Uterus (tissue), 4 donors: ENCODE data around the gene PITPNM3. TPM values are rescaled to one million over a fixed set of nuclear protein-coding genes. Genes with fewer than 3 reads are reported as not detected.

Source experiments
- DNase-seq, 2 donors: peaks; one replicate each; pipeline ENCODE4 v3.0.0-alpha.2; 2019 to 2020
- H3K27ac ChIP-seq, 2 donors: fragments of 200-600 bp; sonication (generic); 1 replicate in 1 of 2; 2 replicates in 1 of 2; pipeline ENCODE4 v1.5.1; 2016 to 2018
- H3K27me3 ChIP-seq, 2 donors: fragments of 200-600 bp; sonication (generic); one replicate each; pipeline ENCODE4 v1.5.1; 2018 to 2019; ENCODE audit warnings: control low read depth in 1 of 2
- H3K36me3 ChIP-seq, 2 donors: fragments of 200-600 bp; sonication (generic); one replicate each; pipeline ENCODE4 v1.5.1; 2019; ENCODE audit warnings: control low read depth in 1 of 2
- H3K4me1 ChIP-seq, 2 donors: fragments of 200-600 bp; sonication (generic); one replicate each; pipeline ENCODE4 v1.5.1; 2018 to 2019; ENCODE audit warnings: control low read depth in 1 of 2
- H3K4me3 ChIP-seq, 2 donors: fragments of 200-600 bp; sonication (generic); 1 replicate in 1 of 2; 2 replicates in 1 of 2; pipeline ENCODE4 v1.5.1; 2018 to 2019; ENCODE audit warnings: mild to moderate bottlenecking in 1 of 2
- H3K9me3 ChIP-seq, 2 donors: fragments of 200-600 bp; sonication (generic); one replicate each; pipeline ENCODE4 v1.5.1; 2019; ENCODE audit warnings: control low read depth in 1 of 2
- POLR2A ChIP-seq, 2 donors: fragments of 450-650 bp; IDR thresholded peaks; one replicate each; pipeline ENCODE4 v1.6.1; 2016; ENCODE audit warnings: antibody characterized with exemption in 2 of 2, mild to moderate bottlenecking in 1 of 2, moderate library complexity in 1 of 2
- intact Hi-C: fragments of 100-400 bp; cut with DNase I; formaldehyde crosslinking; loops from one replicate; pipeline ENCODE4 v1.15.1; 2023; ENCODE audit warnings: low total_unique reads
- total RNA-seq, 4 donors: library from RNA; depleted of rRNA in 3 of 4; stranded (reverse); fragments of >200 nt in 3 of 4; gene quantifications; one replicate each; pipeline versions ENCODE4 v1.1.0 to v1.2.4, GENCODE V29; 2014 to 2023
- TF ChIP-seq, protein P1 (sequence below), 4 experiments: fragments of 200-600 bp in 2 of 4; fragments of 450-650 bp in 2 of 4; sonication (generic) in 2 of 4; IDR thresholded peaks; one replicate each; pipeline ENCODE4 v1.5.1; 2016 to 2019; ENCODE audit warnings: antibody characterized with exemption in 4 of 4, mild to moderate bottlenecking in 2 of 4, moderate library complexity in 1 of 4
- donor health status: DM: yes; HTN: yes; CAD: no.

Gene PITPNM3
- total RNA-seq, 4 donors from 2014 or later = 0.59 to 9.3 (median 6.1) TPM

DNA sequence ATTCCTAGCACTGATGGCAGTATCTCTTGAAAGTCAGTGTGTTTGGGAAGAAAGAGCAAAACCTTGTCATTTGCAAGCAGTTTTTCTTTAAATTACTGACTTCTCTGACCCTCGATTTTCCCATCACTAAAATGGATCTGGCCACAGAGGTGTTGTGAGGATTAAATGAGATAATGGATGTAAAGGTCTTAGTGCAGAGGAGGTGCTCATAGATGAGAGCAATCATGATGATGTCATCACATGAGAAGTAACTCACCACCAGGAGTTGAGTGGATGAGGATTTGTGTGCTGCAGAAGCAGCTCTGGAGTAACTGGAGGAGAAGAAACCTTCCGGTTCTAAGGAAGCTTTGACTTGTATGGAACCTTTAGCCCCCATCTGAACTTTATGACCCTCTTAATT is 30.6 kb downstream of the PITPNM3 start:
- no peaks in the 10 kb centered on the region for H3K4me1 ChIP-seq
- no peaks in the 10 kb centered on the region for H3K27me3 ChIP-seq
- H3K36me3 ChIP-seq = no peaks in the 10 kb centered on the region
- no peak for TF ChIP-seq POLR2A (IDR thresholded peaks at IDR 0.05)
- TF ChIP-seq, protein P1, sequence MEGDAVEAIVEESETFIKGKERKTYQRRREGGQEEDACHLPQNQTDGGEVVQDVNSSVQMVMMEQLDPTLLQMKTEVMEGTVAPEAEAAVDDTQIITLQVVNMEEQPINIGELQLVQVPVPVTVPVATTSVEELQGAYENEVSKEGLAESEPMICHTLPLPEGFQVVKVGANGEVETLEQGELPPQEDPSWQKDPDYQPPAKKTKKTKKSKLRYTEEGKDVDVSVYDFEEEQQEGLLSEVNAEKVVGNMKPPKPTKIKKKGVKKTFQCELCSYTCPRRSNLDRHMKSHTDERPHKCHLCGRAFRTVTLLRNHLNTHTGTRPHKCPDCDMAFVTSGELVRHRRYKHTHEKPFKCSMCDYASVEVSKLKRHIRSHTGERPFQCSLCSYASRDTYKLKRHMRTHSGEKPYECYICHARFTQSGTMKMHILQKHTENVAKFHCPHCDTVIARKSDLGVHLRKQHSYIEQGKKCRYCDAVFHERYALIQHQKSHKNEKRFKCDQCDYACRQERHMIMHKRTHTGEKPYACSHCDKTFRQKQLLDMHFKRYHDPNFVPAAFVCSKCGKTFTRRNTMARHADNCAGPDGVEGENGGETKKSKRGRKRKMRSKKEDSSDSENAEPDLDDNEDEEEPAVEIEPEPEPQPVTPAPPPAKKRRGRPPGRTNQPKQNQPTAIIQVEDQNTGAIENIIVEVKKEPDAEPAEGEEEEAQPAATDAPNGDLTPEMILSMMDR (IDR thresholded peaks at IDR 0.05) = no peak
- H3K4me3 ChIP-seq = no peak overlapping the region
- no peak overlapping the region for H3K27ac ChIP-seq
- no peak for DNase-seq
- intact Hi-C loops = no loop called here
- H3K9me3 ChIP-seq = no peaks in the 10 kb centered on the region

DNA sequence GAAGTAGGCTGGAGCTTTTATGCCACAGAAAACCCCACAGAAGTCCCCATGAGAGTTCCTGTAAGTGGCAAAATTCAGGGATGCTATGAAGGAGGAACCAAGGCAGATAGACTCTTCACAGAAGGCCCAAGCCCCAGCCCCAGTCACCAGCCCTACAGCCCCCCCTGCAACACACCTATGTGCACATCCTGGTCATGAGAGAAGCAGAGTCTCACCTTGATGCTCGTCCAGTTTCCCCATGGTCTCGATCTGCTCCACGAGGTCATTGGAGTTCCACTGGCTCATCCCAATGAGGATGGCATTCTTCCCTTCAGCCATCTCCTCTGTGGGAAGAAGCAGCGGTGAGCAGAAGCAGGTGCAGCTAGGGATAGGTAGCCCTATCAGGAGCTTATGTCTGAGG is 31.2 kb downstream of the PITPNM3 start:
- DNase-seq = no peak
- TF ChIP-seq POLR2A (IDR thresholded peaks at IDR 0.05) = no peak
- TF ChIP-seq, protein P1 (IDR thresholded peaks at IDR 0.05) = no peak
- no peaks in the 10 kb centered on the region for H3K4me1 ChIP-seq

DNA sequence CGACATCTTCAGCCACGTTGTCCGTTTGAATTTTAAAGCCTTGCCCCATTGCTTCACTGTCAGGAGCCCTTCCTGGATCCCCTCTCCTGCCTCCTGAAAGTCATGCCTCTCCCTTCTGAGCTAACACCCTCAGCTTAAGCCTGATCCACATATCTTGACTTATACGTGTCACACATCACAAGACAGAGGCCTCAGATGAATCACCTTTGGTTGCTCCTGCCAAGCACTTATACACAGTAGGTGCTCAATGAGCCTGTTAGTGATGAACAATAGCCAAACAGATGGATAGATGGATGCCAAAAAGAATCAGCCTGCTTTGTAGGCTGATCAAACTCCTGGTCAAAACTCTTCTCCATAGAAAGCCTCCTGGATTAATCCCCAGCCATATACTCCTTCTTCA is 31.8 kb downstream of the PITPNM3 start:
- no peak for TF ChIP-seq POLR2A (IDR thresholded peaks at IDR 0.05)
- TF ChIP-seq, protein P1 (IDR thresholded peaks at IDR 0.05) = no peak
- no peaks in the 10 kb centered on the region for H3K36me3 ChIP-seq
- H3K4me1 ChIP-seq = no peaks in the 10 kb centered on the region
- intact Hi-C loops = no loop called here
- no peaks in the 10 kb centered on the region for H3K9me3 ChIP-seq
- H3K27me3 ChIP-seq = no peaks in the 10 kb centered on the region
- DNase-seq = no peak
- H3K4me3 ChIP-seq = no peak overlapping the region
- H3K27ac ChIP-seq = no peak overlapping the region

More for the DNA sequence above, 31.2 kb downstream of the PITPNM3 start:
- intact Hi-C loops = no loop called here
- Histone ChIP-seq H3K36me3 (no peaks in the 10 kb centered on the region), H3K9me3 (no peaks in the 10 kb centered on the region), H3K27ac (no peak overlapping the region), H3K4me3 (no peak overlapping the region), H3K27me3 (no peaks in the 10 kb centered on the region)

DNA sequence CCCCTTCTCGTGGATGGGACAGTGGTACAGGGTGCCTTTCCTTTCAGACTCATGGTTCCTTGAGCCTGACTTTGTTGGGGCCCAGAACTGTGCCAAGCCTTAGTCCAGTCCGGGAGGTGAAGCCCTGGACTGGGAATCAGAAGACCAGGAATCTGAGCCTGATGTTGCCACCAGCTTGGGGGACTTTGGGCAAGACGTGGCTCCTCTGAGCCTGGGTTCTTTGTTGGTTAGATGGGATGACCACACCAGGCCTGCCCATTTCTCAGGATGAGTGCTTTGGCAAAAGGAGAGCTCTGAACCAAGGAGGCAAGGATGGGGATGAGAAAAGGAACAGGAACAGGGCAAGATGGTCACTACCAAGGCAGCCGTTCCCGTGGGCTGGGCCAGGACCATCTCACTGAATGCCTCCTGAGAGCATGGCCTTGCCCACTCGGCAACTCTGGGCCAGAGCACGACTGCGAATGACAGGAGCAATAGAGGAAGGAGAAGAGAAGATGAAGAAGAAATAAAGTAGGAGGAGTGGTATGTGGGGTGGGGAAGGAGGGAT is 32.5 kb downstream of the PITPNM3 start:
- Histone ChIP-seq H3K27me3 (no peaks in the 10 kb centered on the region), H3K27ac (no peak overlapping the region), H3K9me3 (no peaks in the 10 kb centered on the region), H3K4me3 (no peak overlapping the region), H3K4me1 (no peaks in the 10 kb centered on the region), H3K36me3 (no peaks in the 10 kb centered on the region)
- TF ChIP-seq, protein P1 (IDR thresholded peaks at IDR 0.05) = no peak
- no peak for TF ChIP-seq POLR2A (IDR thresholded peaks at IDR 0.05)
- intact Hi-C loops = no loop called here
- DNase-seq = no peak

DNA sequence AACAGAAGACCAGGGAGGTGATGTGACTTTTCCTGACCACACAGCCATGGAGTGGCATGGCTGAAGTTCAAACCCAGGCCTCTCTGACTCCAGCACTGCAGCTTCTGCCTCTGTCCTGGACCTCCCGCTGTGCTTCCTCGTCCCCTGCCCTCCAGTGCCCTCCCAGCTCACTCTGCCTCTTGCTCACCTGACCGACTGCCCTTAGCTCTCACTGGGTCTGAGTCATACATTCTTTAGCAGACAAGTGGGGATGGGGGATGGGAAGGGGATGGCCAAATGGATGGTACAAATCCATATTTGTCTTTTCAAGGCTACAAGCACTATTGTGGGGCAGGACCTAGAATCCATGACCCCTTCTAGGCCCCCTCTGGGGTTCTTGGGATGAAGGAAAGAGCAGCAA is 33.0 kb downstream of the PITPNM3 start:
- H3K9me3 ChIP-seq = no peaks in the 10 kb centered on the region
- no peak overlapping the region for H3K4me3 ChIP-seq
- intact Hi-C loops = no loop called here
- no peaks in the 10 kb centered on the region for H3K4me1 ChIP-seq
- no peaks in the 10 kb centered on the region for H3K27me3 ChIP-seq
- H3K27ac ChIP-seq = no peak overlapping the region
- no peaks in the 10 kb centered on the region for H3K36me3 ChIP-seq
- TF ChIP-seq, protein P1 (IDR thresholded peaks at IDR 0.05) = no peak
- TF ChIP-seq POLR2A (IDR thresholded peaks at IDR 0.05) = no peak
- no peak for DNase-seq
